Testis (tissue), 2 donors: ENCODE results near the gene RNU1-3.
"Not testable (repeated sequence)": the region's sequence is repeated elsewhere in the genome, so short reads cannot be mapped to it uniquely, and the experiment has no call there.

Source experiments
- POLR2A ChIP-seq: fragments of 450-650 bp; IDR thresholded peaks from one replicate; pipeline ENCODE4 v1.6.1; 2017; ENCODE audit warnings: antibody characterized with exemption, mild to moderate bottlenecking, moderate library complexity
- TF ChIP-seq, protein P1 (sequence below), 3 experiments: fragments of 450-650 bp in 2 of 3; fragments of 200-600 bp in 1 of 3; sonication (generic) in 1 of 3; IDR thresholded peaks; one replicate each; pipeline ENCODE4 v1.5.1; 2016 to 2019; ENCODE audit warnings: antibody characterized with exemption in 3 of 3, mild to moderate bottlenecking in 2 of 3, moderate library complexity in 1 of 3

GRCh38 chr1:16687132-16687800 lies 20.5 kb upstream of the RNU1-3 start:
- TF ChIP-seq, protein P1, sequence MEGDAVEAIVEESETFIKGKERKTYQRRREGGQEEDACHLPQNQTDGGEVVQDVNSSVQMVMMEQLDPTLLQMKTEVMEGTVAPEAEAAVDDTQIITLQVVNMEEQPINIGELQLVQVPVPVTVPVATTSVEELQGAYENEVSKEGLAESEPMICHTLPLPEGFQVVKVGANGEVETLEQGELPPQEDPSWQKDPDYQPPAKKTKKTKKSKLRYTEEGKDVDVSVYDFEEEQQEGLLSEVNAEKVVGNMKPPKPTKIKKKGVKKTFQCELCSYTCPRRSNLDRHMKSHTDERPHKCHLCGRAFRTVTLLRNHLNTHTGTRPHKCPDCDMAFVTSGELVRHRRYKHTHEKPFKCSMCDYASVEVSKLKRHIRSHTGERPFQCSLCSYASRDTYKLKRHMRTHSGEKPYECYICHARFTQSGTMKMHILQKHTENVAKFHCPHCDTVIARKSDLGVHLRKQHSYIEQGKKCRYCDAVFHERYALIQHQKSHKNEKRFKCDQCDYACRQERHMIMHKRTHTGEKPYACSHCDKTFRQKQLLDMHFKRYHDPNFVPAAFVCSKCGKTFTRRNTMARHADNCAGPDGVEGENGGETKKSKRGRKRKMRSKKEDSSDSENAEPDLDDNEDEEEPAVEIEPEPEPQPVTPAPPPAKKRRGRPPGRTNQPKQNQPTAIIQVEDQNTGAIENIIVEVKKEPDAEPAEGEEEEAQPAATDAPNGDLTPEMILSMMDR (IDR thresholded peaks at IDR 0.05) = not testable (repeated sequence)
- not testable (repeated sequence) for TF ChIP-seq POLR2A
